ENCODE measurements around the gene POLR3E.

The POLR3E gene

DNA sequence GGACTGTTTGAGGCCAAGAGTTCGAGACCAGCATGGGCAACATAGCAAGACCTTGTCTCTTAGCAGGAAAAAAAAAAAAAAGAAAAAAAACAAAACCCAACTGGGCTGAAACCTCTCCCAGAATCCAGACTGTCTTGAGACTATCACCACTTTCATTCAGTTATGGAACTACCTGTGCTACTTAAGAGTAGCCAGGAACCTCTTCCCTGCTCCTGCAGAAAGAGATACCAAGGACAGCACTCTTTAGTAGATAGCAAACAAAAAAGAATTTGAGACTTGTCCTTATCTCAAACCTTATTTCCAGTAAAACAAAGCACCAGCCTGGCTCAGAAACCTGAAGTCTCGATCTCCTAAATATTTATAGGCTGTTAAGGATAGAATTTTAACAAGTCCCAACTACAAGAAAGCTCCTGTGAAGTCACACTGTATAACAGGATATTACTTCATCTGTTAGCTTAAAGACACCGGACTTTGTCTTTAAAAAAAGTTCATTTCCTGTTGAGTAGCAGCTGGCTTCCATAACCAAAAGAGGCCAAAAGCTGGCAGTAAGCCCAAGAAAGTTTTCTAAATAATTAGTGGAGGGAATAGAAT is 72.1 kb downstream of the POLR3E start:
- peak in 1 of 2 experiments; percentile 12 for DNase-seq

DNA sequence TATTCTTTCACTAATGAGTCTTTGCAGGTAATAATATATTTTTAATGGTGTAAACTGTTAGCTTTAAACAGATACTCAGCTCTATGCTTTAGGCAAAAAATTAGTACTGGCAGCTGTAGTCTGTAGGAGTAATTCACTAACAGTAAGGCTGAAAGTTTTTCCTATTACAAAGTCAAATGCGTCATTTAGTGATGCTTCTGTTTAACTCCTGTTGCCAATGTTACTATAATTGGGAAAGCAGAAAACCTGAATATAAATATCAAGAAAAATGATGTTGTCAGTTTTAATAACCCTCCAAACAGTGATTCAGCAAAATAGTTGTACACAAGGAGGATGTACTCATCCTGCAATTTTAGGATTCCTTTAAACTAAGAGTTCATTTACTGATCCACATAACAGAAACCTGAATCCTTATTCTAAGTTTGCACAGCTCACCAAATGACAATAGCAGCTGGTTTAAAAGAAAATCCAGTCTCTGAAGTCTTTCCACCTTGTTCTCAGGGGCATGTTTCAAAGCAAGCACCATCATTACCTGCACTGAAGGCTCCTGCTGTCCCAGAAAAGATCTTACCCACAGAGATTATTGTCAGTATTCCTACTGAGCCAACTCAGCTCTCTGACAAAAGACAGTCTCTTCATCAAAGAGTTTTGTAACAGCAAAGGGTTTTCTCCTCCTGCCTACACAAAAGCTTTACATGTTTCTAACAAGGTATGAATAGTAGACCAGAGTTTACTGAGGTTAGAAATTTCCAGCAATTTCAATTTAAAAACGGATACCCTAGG is 73.0 kb downstream of the POLR3E start:
- no peak for DNase-seq

- no peak for DNase-seq
Observed at GRCh38 chr16:22372882-22373661, 75.9 kb downstream of the POLR3E start.

- DNase-seq, result peak; percentile 16 to 32
Observed at GRCh38 chr16:22373662-22374310, 76.6 kb downstream of the POLR3E start.

DNA sequence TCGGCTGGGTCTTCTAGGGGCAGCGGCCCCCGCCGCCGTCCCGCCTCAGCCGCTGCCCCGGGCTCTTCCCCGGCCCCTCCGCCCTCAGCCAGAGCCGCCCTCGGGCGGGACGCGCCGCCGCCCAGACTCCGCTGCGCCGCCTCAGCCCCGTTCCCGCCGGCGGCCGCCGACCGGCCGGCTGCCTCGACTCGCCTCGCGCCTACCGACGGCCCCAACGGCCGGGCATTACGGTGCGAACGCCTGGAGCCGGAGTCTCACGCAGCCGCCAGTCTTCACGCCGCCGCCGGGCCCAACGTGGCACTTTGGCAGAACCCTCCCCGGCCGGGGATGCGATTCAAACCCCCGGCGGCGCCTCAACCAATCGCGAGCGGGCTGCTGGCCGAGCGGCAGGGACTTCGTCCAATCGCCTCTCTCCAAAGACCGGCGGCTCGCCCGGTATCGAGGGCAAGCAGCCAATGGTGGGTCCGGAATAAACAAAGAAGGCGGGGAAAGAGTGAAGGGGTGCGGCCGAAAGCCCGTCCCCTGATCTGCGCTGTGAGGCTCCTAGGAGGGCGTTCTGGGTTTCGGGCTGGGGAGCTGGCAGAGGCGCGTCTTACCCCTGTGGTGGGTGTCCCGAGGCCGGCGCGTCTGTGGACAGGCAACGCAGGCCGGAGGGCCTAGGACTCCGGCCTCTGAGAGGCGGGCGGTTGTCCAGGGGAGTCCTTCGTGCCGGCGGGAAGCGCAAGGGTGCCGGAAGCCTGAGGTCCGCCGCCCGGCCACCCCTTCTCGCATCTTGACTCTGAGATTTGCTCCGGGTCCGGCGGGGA is 77.3 kb downstream of the POLR3E start, which contains the start of gene CDR2:
TSS of gene CDR2 (minus strand) at position 309 of the 806 bp plus-strand sequence. CDS start 310 bp downstream, outside the sequence.
- DNase-seq, result peak; percentile 94 to 97

- no peak for DNase-seq
Observed at GRCh38 chr16:22375117-22375962, 78.1 kb downstream of the POLR3E start.

- no peak for DNase-seq
Observed at GRCh38 chr16:22375963-22376640, 78.9 kb downstream of the POLR3E start.

DNA sequence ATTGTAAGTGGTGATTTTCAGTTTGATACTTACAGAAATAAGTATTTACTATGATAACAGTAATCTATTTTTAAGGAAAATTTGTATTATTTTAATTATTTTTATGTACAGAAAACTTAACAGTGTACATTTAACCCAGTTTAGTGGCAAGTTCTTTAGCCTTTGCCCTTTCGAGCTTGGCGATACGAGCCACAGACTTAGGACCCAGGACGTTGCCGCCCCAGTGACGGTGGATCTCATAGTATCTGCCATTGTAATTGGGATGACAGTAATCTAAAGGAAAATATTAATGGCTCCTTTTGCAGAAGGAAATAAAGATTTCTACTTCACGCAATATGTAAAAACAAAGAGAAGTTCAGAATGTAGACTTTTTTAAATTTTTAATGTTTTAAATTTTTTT is 82.4 kb downstream of the POLR3E start:
- no peak for DNase-seq

DNA sequence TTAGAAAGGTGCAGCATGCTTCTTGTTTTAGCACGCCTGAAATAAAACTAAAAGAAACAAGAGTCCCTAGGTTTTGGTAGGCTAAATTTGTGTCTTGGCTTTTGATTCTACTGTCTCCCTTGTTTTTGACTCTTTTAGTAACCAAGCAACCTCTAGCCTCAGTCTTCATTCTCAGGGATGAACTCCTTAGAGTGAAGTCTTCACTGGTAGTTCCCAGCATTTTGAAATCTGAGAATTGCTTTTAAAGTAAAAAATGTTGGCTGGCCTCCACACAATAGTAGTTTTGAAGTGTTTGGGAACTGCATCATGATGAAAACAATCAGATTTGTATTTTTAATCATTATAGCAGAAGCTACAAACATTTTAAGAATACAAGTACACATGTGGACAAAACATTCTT is 83.3 kb downstream of the POLR3E start:
- no peak for DNase-seq

DNA sequence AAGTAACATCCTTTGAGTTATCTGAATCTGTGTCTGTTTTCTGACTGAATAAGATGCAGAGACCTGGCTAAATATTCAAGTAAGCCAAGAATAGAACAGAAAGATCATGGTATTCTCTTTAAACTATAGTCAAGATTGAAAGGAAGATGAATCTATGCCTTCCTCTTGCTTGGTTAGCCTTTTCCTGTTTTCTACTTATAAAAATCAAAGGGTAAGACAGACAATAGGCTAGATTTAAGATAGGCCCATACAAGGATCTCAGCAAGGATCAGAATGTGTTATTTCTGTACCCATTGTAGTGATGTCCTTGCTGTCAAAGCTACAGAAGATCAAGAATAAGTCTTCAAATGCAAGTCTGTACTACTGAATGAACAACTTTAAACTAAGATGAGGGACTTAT is 84.2 kb downstream of the POLR3E start:
- no peak for DNase-seq

- DNase-seq, result no peak
Observed at GRCh38 chr16:22383827-22384226, 86.6 kb downstream of the POLR3E start.
